K562 (cell line): ENCODE data around the gene HAUS7. TPM values are rescaled to one million over a fixed set of nuclear protein-coding genes. Genes with fewer than 3 reads are reported as not detected.

ENCODE experiments used
- ATAC-seq: fragments of 200-7000 bp; cut with Tn5 transposase; 3 replicates; pipeline ENCODE4 v1.9.1; 2020; ENCODE audit warnings: moderate library complexity
- BruUV-seq: library from RNA; stranded (reverse); fragments of 400-500 nt; replicated peaks from 2 replicates; lab custom pipeline; 2021; lab: Mats Ljungman, UMichigan
- CTCF ChIA-PET: fragments of 300-600 bp; formaldehyde crosslinking; extraction: SDS; loops from one replicate; lab custom pipeline; 2021; ENCODE audit warnings: low intra/inter-chr PET ratio; lab: Yijun Ruan, JAX
- POLR2A ChIA-PET: fragments of 300-600, 350-650 bp; sonication (Branson Sonifier 250); formaldehyde crosslinking; extraction: SDS; loops from one replicate; lab custom pipeline; 2021; ENCODE audit warnings: antibody characterized with exemption, inconsistent platforms; lab: Yijun Ruan, JAX
- DNase-seq, 4 experiments: peaks; one replicate each; pipeline versions ENCODE4 v3.0.0 to v3.0.0-alpha.2; 2011 to 2018; ENCODE audit warnings: low spot score in 3 of 4, mixed read lengths in 3 of 4; ENCODE audit errors: extremely low read depth in 1 of 4
- FAIRE-seq: peaks from 2 replicates; lab custom pipeline; 2011; peaks lifted over from hg19 to GRCh38; lab: Jason Lieb, UNC
- H2AFZ ChIP-seq: 2 replicates; pipeline ENCODE4 v1.6.0; 2011; ENCODE audit warnings: low read depth, low read length, control low read depth, inconsistent platforms
- H3K27ac ChIP-seq: fragments of 200-600 bp; 3 replicates; pipeline ENCODE4 v1.8.0; 2011; ENCODE audit warnings: low read depth, mild to moderate bottlenecking, control low read depth, inconsistent platforms, low read length, moderate library complexity, mixed read lengths; ENCODE audit errors: extremely low read depth
- H3K27me3 ChIP-seq, 2 experiments: fragments of 300-600 bp in 1 of 2; 2 replicates in 1 of 2; 3 replicates in 1 of 2; pipeline versions ENCODE4 v1.6.0 to v1.8.0; 2011; ENCODE audit warnings: inconsistent platforms in 2 of 2, low read length in 2 of 2, mild to moderate bottlenecking in 1 of 2, mixed read lengths in 1 of 2, moderate library complexity in 1 of 2; ENCODE audit not compliant: control insufficient read depth in 2 of 2, insufficient read depth in 2 of 2
- H3K36me3 ChIP-seq: fragments of 300-600 bp; 3 replicates; pipeline ENCODE4 v1.8.0; 2011; ENCODE audit warnings: mild to moderate bottlenecking, low read length, inconsistent platforms; ENCODE audit not compliant: control insufficient read depth, insufficient read depth
- H3K4me1 ChIP-seq, 2 experiments: fragments of 200-600 bp in 1 of 2; replicated peaks in 1 of 2; 2 replicates in 1 of 2; 3 replicates in 1 of 2; pipeline versions ENCODE4 v1.5.1 to v1.8.0; 2011; ENCODE audit warnings: inconsistent platforms in 2 of 2, low read length in 2 of 2, mild to moderate bottlenecking in 1 of 2, mixed read lengths in 1 of 2, moderate library complexity in 1 of 2; ENCODE audit not compliant: control insufficient read depth in 2 of 2, insufficient read depth in 2 of 2
- H3K4me2 ChIP-seq: 2 replicates; pipeline ENCODE4 v1.6.1; 2011; ENCODE audit warnings: low read length, control low read depth, inconsistent platforms, mixed read lengths; ENCODE audit not compliant: insufficient read depth
- H3K4me3 ChIP-seq: fragments of 200-600 bp; sonication (generic), shearing (Covaris generic); 2 replicates; pipeline ENCODE4 v1.5.1; 2016; ENCODE audit warnings: control low read depth, inconsistent platforms
- H3K79me2 ChIP-seq: fragments of 200-600 bp; 3 replicates; pipeline ENCODE4 v1.8.0; 2011; ENCODE audit warnings: low read length, inconsistent platforms; ENCODE audit not compliant: control insufficient read depth, insufficient read depth
- H3K9ac ChIP-seq, 2 experiments: 2 replicates each; pipeline versions ENCODE4 v1.6.0 to v1.6.1; 2011; ENCODE audit warnings: low read depth in 2 of 2, low read length in 2 of 2, control low read depth in 1 of 2, inconsistent platforms in 1 of 2, mild to moderate bottlenecking in 1 of 2, mixed read lengths in 1 of 2; ENCODE audit not compliant: insufficient read depth in 1 of 2
- H3K9me1 ChIP-seq: one replicate; pipeline ENCODE4 v1.6.0; 2011; ENCODE audit warnings: inconsistent platforms, mild to moderate bottlenecking, low read length, moderate library complexity; ENCODE audit not compliant: control insufficient read depth, insufficient read depth
- H3K9me3 ChIP-seq: replicated peaks from 2 replicates; pipeline ENCODE4 v1.5.1; 2011; ENCODE audit warnings: low read depth, low read length, inconsistent platforms; ENCODE audit not compliant: control insufficient read depth, insufficient read depth
- H4K20me1 ChIP-seq: replicated peaks from 2 replicates; pipeline ENCODE4 v1.6.1; 2011; ENCODE audit warnings: low read length, inconsistent platforms, mixed read lengths; ENCODE audit not compliant: control insufficient read depth, insufficient read depth
- MAX ChIP-seq: sonication (generic); formaldehyde crosslinking; IDR thresholded peaks from 2 replicates; pipeline ENCODE4 v1.9.0; 2022; ENCODE audit warnings: mild to moderate bottlenecking, missing genetic modification reagents
- POLR2G ChIP-seq: fragments of 200-400 bp; formaldehyde crosslinking; IDR thresholded peaks from 2 replicates; pipeline ENCODE4 v1.6.1; 2017; ENCODE audit warnings: low read depth, mild to moderate bottlenecking, antibody characterized with exemption, low read length, moderate library complexity
- WGBS: fragments of 100-300 bp; shearing (Covaris generic); methylation state at CpG from one replicate; pipeline ENCODE4 v1.1.6; 2016; ENCODE audit warnings: low coverage, mixed read lengths; ENCODE audit not compliant: insufficient coverage; ENCODE audit errors: missing lambda C conversion rate; 5-methylcytosine and 5-hydroxymethylcytosine counted together
- in situ Hi-C: fragments of 300-500 bp; cut with MboI; formaldehyde crosslinking; loops from 4 replicates; pipeline ENCODE4 v1.15.0; 2018; ENCODE audit warnings: inconsistent platforms, mixed read lengths
- intact Hi-C: fragments of 100-400 bp; cut with micrococcal nuclease; formaldehyde crosslinking; loops from 2 replicates; pipeline ENCODE4 v1.14.2; 2022
- polyA plus RNA-seq, 8 experiments: library from polyadenylated mRNA; depleted of rRNA in 4 of 8; stranded (reverse) in 5 of 8; unstranded in 3 of 8; fragments of >200 nt; fragmentation: Nextera tagmentation in 2 of 8; fragmentation: Illumina TruSeq in 1 of 8; extraction: Ambion mirVana in 2 of 8; extraction: Trizol in 1 of 8; gene quantifications; 2 replicates each; pipeline versions ENCODE4 v1.2.1 to v1.2.3, GENCODE V29; 2011 to 2014; ENCODE audit warnings: inconsistent platforms in 1 of 8, missing spikeins in 1 of 8
- total RNA-seq, 7 experiments: library from RNA; depleted of rRNA in 6 of 7; stranded (reverse); fragments of >200 nt in 6 of 7; fragmentation: Illumina TruSeq in 2 of 7; extraction: Trizol in 2 of 7; gene quantifications; 2 replicates each; pipeline versions ENCODE4 v1.2.1 to v1.2.3, GENCODE V29; 2011 to 2021; ENCODE audit warnings: low replicate concordance in 1 of 7

HAUS7 gene
- total and polyA plus RNA-seq, 9 of the 15 experiments (the other 6 are each of a cell fraction or from before 2014, with no cell fraction given): 10.0 to 94.9 (median 48.8) TPM

DNA sequence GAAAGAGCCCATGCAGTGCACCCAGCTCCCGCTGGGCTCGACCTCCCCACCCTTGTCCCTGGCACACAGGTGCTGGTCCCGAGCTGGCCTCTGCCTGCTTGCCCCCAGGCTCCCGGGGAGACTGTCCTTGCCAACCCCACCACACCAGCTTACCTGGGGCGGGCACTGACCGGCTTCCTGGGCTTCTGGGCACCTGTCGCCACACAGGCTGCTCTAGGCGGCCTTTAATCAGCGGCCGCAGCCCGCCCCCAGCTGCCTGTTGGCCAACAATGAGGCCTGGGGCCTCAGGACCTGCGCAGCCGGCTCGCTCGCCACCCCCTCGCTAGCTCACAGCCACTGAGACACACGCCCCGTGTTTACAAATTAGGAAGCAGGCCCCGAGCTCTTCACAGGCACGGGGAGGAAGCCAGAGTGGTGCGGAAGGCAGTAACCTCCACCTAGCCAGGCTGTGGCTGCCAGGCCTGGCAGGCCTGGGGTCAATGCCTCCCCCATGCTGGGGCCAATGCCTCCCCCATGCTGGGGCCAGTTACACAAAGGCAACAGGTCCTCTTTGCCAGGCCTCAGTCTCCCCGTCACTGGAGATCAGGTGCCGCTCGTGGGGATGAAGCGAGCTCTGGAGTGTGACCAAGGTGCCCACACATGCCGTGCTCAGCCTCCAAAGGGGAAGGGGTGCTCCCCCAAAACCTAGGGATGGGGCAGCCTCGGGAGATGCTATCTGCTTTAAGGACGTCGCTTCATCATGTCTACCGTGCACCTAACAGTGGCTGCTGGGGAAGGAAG is 24.3 kb downstream of the HAUS7 start, which contains the start of gene TREX2:
TREX2 (minus strand) TSS at position 201 of the 780 bp plus-strand sequence. CDS start 626 bp downstream, outside the sequence.
- no peak within 1 kb of the TSS for H3K4me2 ChIP-seq
- H2AFZ ChIP-seq: no peak within 1 kb of the TSS
- H3K9ac ChIP-seq: peak within 1 kb of the TSS in 1 of 2 experiments; percentile 17; a peak in 1 of 4 replicates
- H3K36me3 ChIP-seq: peaks cover 12% of the 10 kb centered on the region; the same call in 2 of the 3 replicates
- POLR2A ChIA-PET: interaction anchor here (0.6 kb wide), 3 partner anchors 12 to 251 kb away, joined by 3 to 4 read pairs (median 3); no protein-coding TSS in a partner anchor
- TF ChIP-seq POLR2G (peak; percentile 64), MAX (CRISPR knock-in tag) (no peak)
- no peaks in the 10 kb centered on the region for H3K79me2 ChIP-seq
- no peaks in the 10 kb centered on the region; a peak in 1 of 5 replicates for H3K27me3 ChIP-seq
- FAIRE-seq (no peak), DNase-seq (no peak), ATAC-seq (no peak)
- H4K20me1 ChIP-seq: no peaks in the 10 kb centered on the region
- intact Hi-C loops: no loop called here
- in situ Hi-C loops: no loop called here
- CTCF ChIA-PET: no interaction called here
- H3K27ac ChIP-seq: no peak within 1 kb of the TSS
- no peak within 1 kb of the TSS for H3K4me3 ChIP-seq
- 56% methylated on average over 13 of the region's 30 CpGs for WGBS
- no peaks in the 10 kb centered on the region for H3K9me1 ChIP-seq
- peaks cover 0 to 41% of the 10 kb centered on the region in 2 experiments; a peak in 2 of 5 replicates for H3K4me1 ChIP-seq
- BruUV-seq: no TSS peak
- no peaks in the 10 kb centered on the region for H3K9me3 ChIP-seq
